Thyroid gland (tissue), 4 donors: Measurements from ENCODE around the gene TRPC3. TPM values are rescaled to one million over a fixed set of nuclear protein-coding genes. Genes with fewer than 3 reads are reported as not detected.

Experiments used
- DNase-seq, 2 donors: peaks; one replicate each; pipeline ENCODE4 v3.0.0-alpha.2; 2019
- H3K27ac ChIP-seq, 3 donors: fragments of 200-600 bp; sonication (generic); 1 replicate in 2 of 3; 2 replicates in 1 of 3; pipeline ENCODE4 v1.5.1; 2016 to 2019; ENCODE audit warnings: mild to moderate bottlenecking in 1 of 3, moderate library complexity in 1 of 3
- H3K27me3 ChIP-seq: fragments of 200-600 bp; sonication (generic); one replicate; pipeline ENCODE4 v1.5.1; 2019
- H3K36me3 ChIP-seq, 2 donors: fragments of 200-600 bp; sonication (generic); one replicate each; pipeline ENCODE4 v1.5.1; 2016 to 2019
- H3K4me1 ChIP-seq, 2 donors: fragments of 200-600 bp; sonication (generic); one replicate each; pipeline ENCODE4 v1.5.1; 2017 to 2019
- H3K4me3 ChIP-seq, 3 donors: fragments of 200-600 bp; sonication (generic); replicated peaks in 1 of 3; 1 replicate in 2 of 3; 2 replicates in 1 of 3; pipeline ENCODE4 v1.5.1; 2016; ENCODE audit warnings: mild to moderate bottlenecking in 1 of 3
- H3K9me3 ChIP-seq: fragments of 200-600 bp; sonication (generic); one replicate; pipeline ENCODE4 v1.5.1; 2017
- POLR2A ChIP-seq, 2 donors: fragments of 450-650 bp; IDR thresholded peaks; one replicate each; pipeline ENCODE4 v1.6.1; 2017; ENCODE audit warnings: antibody characterized with exemption in 2 of 2, mild to moderate bottlenecking in 2 of 2, moderate library complexity in 1 of 2
- WGBS, 2 donors: methylation state at CpG; one replicate each; pipeline ENCODE4 v1.1.5; 2017; 5-methylcytosine and 5-hydroxymethylcytosine counted together
- intact Hi-C: fragments of 100-400 bp; cut with DNase I; formaldehyde crosslinking; loops from one replicate; pipeline ENCODE4 v1.15.1; 2023
- total RNA-seq, 4 donors: library from RNA; depleted of rRNA; stranded (reverse); fragments of >200 nt; gene quantifications; one replicate each; pipeline ENCODE4 v1.2.3, GENCODE V29; 2016
- TF ChIP-seq, protein P1 (sequence below), 6 experiments: fragments of 200-600 bp in 3 of 6; fragments of 450-650 bp in 3 of 6; sonication (generic) in 3 of 6; IDR thresholded peaks; one replicate each; pipeline ENCODE4 v1.5.1; 2016 to 2019; ENCODE audit warnings: antibody characterized with exemption in 6 of 6, mild to moderate bottlenecking in 2 of 6, inconsistent platforms in 1 of 6, moderate library complexity in 1 of 6

Gene TRPC3
- total RNA-seq, 4 donors from 2014 or later: 0.27 to 1.1 (median 0.55) TPM

DNA sequence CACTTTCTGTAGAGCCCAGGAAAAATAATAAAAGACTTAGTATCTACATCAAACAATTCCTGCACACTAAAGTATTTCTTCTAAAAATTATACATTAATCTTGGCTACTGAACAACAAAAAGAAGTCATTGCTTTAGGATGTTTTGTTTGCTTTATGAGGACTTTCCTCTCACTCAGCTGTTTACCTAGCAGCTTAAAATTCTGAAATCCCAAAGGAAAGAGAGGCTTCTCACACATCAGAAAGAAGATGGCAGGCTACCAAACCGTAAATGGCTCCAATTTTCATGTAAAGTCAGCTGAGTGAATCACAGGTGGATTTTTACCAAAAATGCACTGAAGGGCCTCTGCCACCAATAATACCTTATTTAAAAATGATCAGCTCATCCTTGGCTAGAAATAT lies 9.0 kb upstream of the TRPC3 start:
- no peaks in the 10 kb centered on the region for H3K9me3 ChIP-seq
- no peaks in the 10 kb centered on the region for H3K4me1 ChIP-seq
- intact Hi-C loops: no loop called here
- H3K27ac ChIP-seq: no peak overlapping the region
- H3K36me3 ChIP-seq: no peaks in the 10 kb centered on the region
- no peaks in the 10 kb centered on the region for H3K27me3 ChIP-seq
- H3K4me3 ChIP-seq: no peak overlapping the region
- no peak for DNase-seq
- WGBS, 2 donors: 67 to 70% methylated on average over 1 of the region's 1 CpG
- TF ChIP-seq, protein P1, sequence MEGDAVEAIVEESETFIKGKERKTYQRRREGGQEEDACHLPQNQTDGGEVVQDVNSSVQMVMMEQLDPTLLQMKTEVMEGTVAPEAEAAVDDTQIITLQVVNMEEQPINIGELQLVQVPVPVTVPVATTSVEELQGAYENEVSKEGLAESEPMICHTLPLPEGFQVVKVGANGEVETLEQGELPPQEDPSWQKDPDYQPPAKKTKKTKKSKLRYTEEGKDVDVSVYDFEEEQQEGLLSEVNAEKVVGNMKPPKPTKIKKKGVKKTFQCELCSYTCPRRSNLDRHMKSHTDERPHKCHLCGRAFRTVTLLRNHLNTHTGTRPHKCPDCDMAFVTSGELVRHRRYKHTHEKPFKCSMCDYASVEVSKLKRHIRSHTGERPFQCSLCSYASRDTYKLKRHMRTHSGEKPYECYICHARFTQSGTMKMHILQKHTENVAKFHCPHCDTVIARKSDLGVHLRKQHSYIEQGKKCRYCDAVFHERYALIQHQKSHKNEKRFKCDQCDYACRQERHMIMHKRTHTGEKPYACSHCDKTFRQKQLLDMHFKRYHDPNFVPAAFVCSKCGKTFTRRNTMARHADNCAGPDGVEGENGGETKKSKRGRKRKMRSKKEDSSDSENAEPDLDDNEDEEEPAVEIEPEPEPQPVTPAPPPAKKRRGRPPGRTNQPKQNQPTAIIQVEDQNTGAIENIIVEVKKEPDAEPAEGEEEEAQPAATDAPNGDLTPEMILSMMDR (IDR thresholded peaks at IDR 0.05): no peak
- no peak for TF ChIP-seq POLR2A (IDR thresholded peaks at IDR 0.05)

DNA sequence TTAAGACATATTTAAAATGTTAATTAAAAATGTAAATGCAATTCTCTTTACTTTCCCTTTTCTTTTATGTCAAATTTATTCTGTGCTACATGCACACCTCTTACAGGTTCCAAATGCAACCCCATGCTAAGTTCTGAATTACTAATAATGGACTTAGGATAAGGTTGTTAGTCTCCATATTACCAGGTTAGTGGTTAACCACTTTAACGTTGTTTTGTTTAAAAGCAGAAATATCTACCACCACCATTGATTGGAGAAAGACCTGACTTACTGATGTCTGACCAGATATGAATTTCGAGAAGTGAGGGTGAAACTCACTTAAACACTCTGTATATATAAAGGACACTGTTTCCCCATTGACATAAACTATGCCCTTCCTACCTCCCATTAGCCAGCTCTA lies 6.9 kb upstream of the TRPC3 start:
- 84 to 86% methylated on average over 2 of the region's 2 CpGs for WGBS, 2 donors
- Histone ChIP-seq H3K4me1 (no peaks in the 10 kb centered on the region), H3K27me3 (no peaks in the 10 kb centered on the region), H3K27ac (no peak overlapping the region), H3K9me3 (no peaks in the 10 kb centered on the region), H3K4me3 (no peak overlapping the region), H3K36me3 (no peaks in the 10 kb centered on the region)
- intact Hi-C loops: no loop called here
- TF ChIP-seq, protein P1 (IDR thresholded peaks at IDR 0.05): no peak
- TF ChIP-seq POLR2A (IDR thresholded peaks at IDR 0.05): no peak
- DNase-seq: no peak

DNA sequence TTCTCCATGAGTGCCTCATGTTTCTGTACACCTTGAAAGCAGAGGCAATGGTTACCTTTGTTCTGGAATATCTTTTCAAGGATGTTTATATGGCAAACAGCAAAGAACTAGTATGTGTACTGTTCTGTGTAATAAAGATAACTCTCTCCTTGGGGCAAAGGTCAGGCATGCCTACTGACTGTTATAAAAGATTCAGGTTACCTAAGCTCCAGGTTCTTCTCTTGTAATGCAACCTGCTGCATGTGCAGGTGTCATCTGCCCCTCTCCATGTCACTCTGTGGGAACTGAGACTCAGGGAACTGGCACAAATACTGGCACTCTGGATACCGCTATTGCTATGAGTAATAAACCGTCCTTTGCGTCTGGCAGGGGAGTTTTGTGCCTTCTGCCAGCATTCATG lies 5.4 kb upstream of the TRPC3 start:
- Histone ChIP-seq H3K9me3 (no peaks in the 10 kb centered on the region), H3K4me3 (no peak overlapping the region), H3K36me3 (no peaks in the 10 kb centered on the region), H3K27me3 (no peaks in the 10 kb centered on the region), H3K27ac (no peak overlapping the region), H3K4me1 (no peaks in the 10 kb centered on the region)
- 90 to 96% methylated on average over 3 of the region's 3 CpGs for WGBS, 2 donors
- DNase-seq: no peak
- intact Hi-C loops: no loop called here
- no peak for TF ChIP-seq POLR2A (IDR thresholded peaks at IDR 0.05)
- TF ChIP-seq, protein P1 (IDR thresholded peaks at IDR 0.05): no peak

DNA sequence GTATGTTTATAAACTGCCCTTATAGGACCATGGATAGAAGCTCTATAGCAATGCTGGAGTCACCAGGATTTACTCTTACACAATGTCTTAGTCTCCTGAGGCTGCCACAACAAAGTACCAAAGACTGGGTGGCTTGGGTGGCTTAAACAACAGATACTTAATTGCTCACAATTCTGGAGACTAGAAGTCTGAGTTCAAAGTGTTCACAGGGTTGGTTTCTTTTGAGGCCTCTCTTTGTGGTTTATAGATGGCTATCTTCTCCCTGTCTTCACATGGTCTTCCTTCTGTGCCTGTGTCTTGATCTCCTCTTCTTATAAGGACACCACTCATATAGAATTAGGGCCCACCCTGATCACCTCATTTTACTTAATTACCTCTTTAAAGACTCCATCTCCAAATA lies 2.0 kb upstream of the TRPC3 start:
- intact Hi-C loops: no loop called here

DNA sequence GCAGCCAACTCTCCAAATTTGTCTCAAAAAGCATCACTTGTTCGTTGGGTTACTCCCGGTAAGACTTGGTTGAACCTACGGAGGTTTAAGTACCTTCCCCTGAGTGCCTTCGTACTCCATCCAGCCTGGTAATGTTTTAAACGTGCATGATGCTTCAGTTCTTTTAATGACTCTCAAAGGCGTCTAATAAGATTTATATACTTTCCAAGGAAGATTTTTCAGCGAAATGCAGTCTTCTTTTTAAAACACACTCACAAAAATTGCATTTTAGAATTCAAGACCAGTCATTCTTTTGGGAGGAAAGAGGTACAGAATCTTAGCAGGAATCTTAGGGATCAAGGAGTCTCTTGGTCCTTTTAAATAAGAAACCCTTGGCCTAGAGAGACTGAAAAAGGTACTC lies 430 bp upstream of the TRPC3 start:
- H3K4me1 ChIP-seq: peaks cover 0 to 11% of the 10 kb centered on the region in 2 donors
- no peaks in the 10 kb centered on the region for H3K27me3 ChIP-seq
- no peak overlapping the region for H3K27ac ChIP-seq
- intact Hi-C loops: no loop called here
- 67 to 70% methylated on average over 7 of the region's 7 CpGs for WGBS, 2 donors
- no peaks in the 10 kb centered on the region for H3K36me3 ChIP-seq
- no peak for TF ChIP-seq POLR2A (IDR thresholded peaks at IDR 0.05)
- TF ChIP-seq, protein P1 (IDR thresholded peaks at IDR 0.05): no peak
- no peak for DNase-seq
- H3K4me3 ChIP-seq: no peak overlapping the region
- no peaks in the 10 kb centered on the region for H3K9me3 ChIP-seq

More for the DNA sequence above, 2.0 kb upstream of the TRPC3 start:
- Histone ChIP-seq H3K9me3 (no peaks in the 10 kb centered on the region), H3K27me3 (no peaks in the 10 kb centered on the region), H3K36me3 (no peaks in the 10 kb centered on the region), H3K4me1 (peaks cover 0 to 11% of the 10 kb centered on the region in 2 donors), H3K4me3 (no peak overlapping the region), H3K27ac (no peak overlapping the region)
- no peak for TF ChIP-seq POLR2A (IDR thresholded peaks at IDR 0.05)
- TF ChIP-seq, protein P1 (IDR thresholded peaks at IDR 0.05): no peak
- DNase-seq: no peak
